ENCODE results near the gene LRBA. TPM values are rescaled to one million over a fixed set of nuclear protein-coding genes. Genes with fewer than 3 reads are reported as not detected.

LRBA gene
- total and polyA plus RNA-seq, 2 of the 4 experiments (the other 2 are of a cell fraction) = 10.2 to 51.6 TPM

DNA sequence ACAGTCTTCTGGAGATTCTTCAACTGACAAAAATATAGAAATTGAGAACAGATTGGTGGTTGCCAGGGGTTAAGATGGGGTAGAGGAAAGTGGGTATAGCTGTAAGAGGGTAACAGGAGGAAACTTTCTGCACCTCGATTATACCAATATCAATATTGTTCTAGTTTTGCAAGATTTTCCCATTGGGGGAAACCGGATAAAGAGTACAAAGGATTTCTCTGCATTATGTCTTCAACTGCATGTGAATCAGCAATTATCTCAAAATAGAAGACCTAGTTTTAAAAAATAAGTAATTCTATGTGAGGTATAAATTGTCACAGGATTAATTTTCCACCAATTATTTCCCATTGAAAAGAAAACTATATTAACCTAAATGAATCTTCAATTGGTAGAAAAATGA, 65.7 kb downstream of the LRBA start:
- H2BK5ac ChIP-seq (ENCODE audit: low read depth, low read length, poor library complexity, severe bottlenecking) = no peak overlapping the region
- ATAC-seq (ENCODE audit: low read depth) (no peak), DNase-seq (no peak)
- in situ Hi-C loops (cut with MboI; ENCODE audit: low sequenced_read_pairs) (no loop called here), intact Hi-C loops (cut with micrococcal nuclease) (no loop called here), dilution Hi-C loops (cut with HindIII; ENCODE audit: low sequenced_read_pairs, unreplicated experiment) (no loop called here)
- no peak overlapping the region for H4K8ac ChIP-seq (ENCODE audit: low read depth in 2 of 2, low read length in 2 of 2)
- TF ChIP-seq RCOR1 (IDR thresholded peaks at IDR 0.05; ENCODE audit: insufficient replicate concordance, low read length) = no peak
- TF ChIP-seq, protein P1, sequence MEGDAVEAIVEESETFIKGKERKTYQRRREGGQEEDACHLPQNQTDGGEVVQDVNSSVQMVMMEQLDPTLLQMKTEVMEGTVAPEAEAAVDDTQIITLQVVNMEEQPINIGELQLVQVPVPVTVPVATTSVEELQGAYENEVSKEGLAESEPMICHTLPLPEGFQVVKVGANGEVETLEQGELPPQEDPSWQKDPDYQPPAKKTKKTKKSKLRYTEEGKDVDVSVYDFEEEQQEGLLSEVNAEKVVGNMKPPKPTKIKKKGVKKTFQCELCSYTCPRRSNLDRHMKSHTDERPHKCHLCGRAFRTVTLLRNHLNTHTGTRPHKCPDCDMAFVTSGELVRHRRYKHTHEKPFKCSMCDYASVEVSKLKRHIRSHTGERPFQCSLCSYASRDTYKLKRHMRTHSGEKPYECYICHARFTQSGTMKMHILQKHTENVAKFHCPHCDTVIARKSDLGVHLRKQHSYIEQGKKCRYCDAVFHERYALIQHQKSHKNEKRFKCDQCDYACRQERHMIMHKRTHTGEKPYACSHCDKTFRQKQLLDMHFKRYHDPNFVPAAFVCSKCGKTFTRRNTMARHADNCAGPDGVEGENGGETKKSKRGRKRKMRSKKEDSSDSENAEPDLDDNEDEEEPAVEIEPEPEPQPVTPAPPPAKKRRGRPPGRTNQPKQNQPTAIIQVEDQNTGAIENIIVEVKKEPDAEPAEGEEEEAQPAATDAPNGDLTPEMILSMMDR (conservative IDR thresholded peaks at IDR 0.05; ENCODE audit: low read depth, low read length) = no peak
- no peak overlapping the region for H3K27ac ChIP-seq (ENCODE audit: insufficient read depth, low read length)
- no peak overlapping the region for H4K5ac ChIP-seq (ENCODE audit: low read depth, low read length)
- H3K27me3 ChIP-seq (ENCODE audit: control insufficient read depth, insufficient read depth, low read length) = no peaks in the 10 kb centered on the region
- no peaks in the 10 kb centered on the region for H3K9me1 ChIP-seq (ENCODE audit: insufficient read depth, low read length)
- no peak overlapping the region for H2AFZ ChIP-seq (replicated peaks; ENCODE audit: low read length, poor library complexity)
- ChIA-PET CTCF (no interaction called here), POLR2A (ENCODE audit: unreplicated experiment) (no interaction called here)
- no peak overlapping the region for H3K4me3 ChIP-seq (ENCODE audit: insufficient read depth, low read depth, low read length)
- no peak overlapping the region for H2BK20ac ChIP-seq (ENCODE audit: low read depth, low read length)
- no CpG with 5 or more reads among the region's 2 CpGs for WGBS, 2 experiments (ENCODE audit: extremely low coverage in 2 of 2, insufficient read length in 1 of 2)
- no peak overlapping the region for H3K18ac ChIP-seq (ENCODE audit: low read depth, low read length)
- no peak overlapping the region for H2BK15ac ChIP-seq (ENCODE audit: low read depth, low read length)
- no peak overlapping the region for H3K23ac ChIP-seq (ENCODE audit: low read depth, low read length)
- H3K4me1 ChIP-seq (ENCODE audit: control insufficient read depth, insufficient read depth, low read length) = no peaks in the 10 kb centered on the region
- H2AK9ac ChIP-seq (replicated peaks; ENCODE audit: low read depth, low read length, poor library complexity) = no peak overlapping the region
- no peak overlapping the region for H2AK5ac ChIP-seq (ENCODE audit: low read depth, low read length)
- no TSS peak for BruUV-seq (replicated peaks)
- H3K4me2 ChIP-seq (ENCODE audit: low read depth, low read length) = no peak overlapping the region
- H3K56ac ChIP-seq (ENCODE audit: extremely low read depth, insufficient read depth, low read length) = no peak overlapping the region
- H2BK120ac ChIP-seq (ENCODE audit: low read depth, low read length) = no peak overlapping the region
- peaks cover 0 to 5% of the 10 kb centered on the region in 2 experiments; a peak in 2 of 4 replicates for H3K79me1 ChIP-seq (ENCODE audit: low read depth in 1 of 2, low read length in 2 of 2)
- H3K4ac ChIP-seq (ENCODE audit: low read depth, low read length) = no peak overlapping the region
- H3K9ac ChIP-seq (ENCODE audit: low read depth, low read length) = no peak overlapping the region
- no peak overlapping the region for H4K91ac ChIP-seq (ENCODE audit: insufficient read depth, low read depth, low read length)
- H3K36me3 ChIP-seq (ENCODE audit: control insufficient read depth, insufficient read depth, low read length) = no peaks in the 10 kb centered on the region
- H3K9me3 ChIP-seq (ENCODE audit: control insufficient read depth, insufficient read depth, low read length) = no peaks in the 10 kb centered on the region
- no peak overlapping the region for H3K14ac ChIP-seq (replicated peaks; ENCODE audit: low read depth, low read length)
- H4K20me1 ChIP-seq (ENCODE audit: insufficient read depth, low read length) = no peaks in the 10 kb centered on the region
